GM23338 (cell line): Measurements from ENCODE around the gene AXL. TPM values are rescaled to one million over a fixed set of nuclear protein-coding genes. Genes with fewer than 3 reads are reported as not detected.
"Not testable (repeated sequence)": the region's sequence is repeated elsewhere in the genome, so short reads cannot be mapped to it uniquely, and the experiment has no call there.

Source experiments
- ATAC-seq: fragments of 200-7000 bp; cut with Tn5 transposase; 3 replicates; pipeline ENCODE4 v1.9.1; 2020
- DNase-seq: peaks from one replicate; pipeline ENCODE4 v3.0.0-alpha.2; 2015; ENCODE audit warnings: low spot score
- H2AFZ ChIP-seq: fragments of 200-600 bp; sonication (generic); 2 replicates; pipeline ENCODE4 v1.8.0; 2016; ENCODE audit warnings: antibody characterized with exemption, mild to moderate bottlenecking, moderate library complexity
- H3F3A ChIP-seq: fragments of 200-600 bp; sonication (generic); replicated peaks from 2 replicates; pipeline ENCODE4 v1.8.0; 2017; ENCODE audit warnings: antibody characterized with exemption, mixed run types, low read depth
- H3K27ac ChIP-seq: fragments of 200-600 bp; sonication (generic); 2 replicates; pipeline ENCODE4 v1.6.1; 2016; ENCODE audit warnings: low read depth
- H3K27me3 ChIP-seq: fragments of 200-600 bp; sonication (generic); 2 replicates; pipeline ENCODE4 v1.8.0; 2016; ENCODE audit warnings: mild to moderate bottlenecking, mixed run types, moderate library complexity; ENCODE audit not compliant: insufficient read depth
- H3K36me3 ChIP-seq: fragments of 200-600 bp; sonication (generic); 2 replicates; pipeline ENCODE4 v1.8.0; 2016; ENCODE audit warnings: mild to moderate bottlenecking; ENCODE audit not compliant: insufficient read depth
- H3K4me1 ChIP-seq: fragments of 200-600 bp; sonication (generic); 2 replicates; pipeline ENCODE4 v1.8.0; 2016; ENCODE audit warnings: mild to moderate bottlenecking, moderate library complexity; ENCODE audit not compliant: insufficient read depth
- H3K4me2 ChIP-seq: fragments of 200-600 bp; sonication (generic); 2 replicates; pipeline ENCODE4 v1.7.1; 2017; ENCODE audit warnings: mixed run types
- H3K4me3 ChIP-seq: fragments of 200-600 bp; sonication (generic); 2 replicates; pipeline ENCODE4 v1.6.1; 2016; ENCODE audit warnings: mixed run types
- H3K79me2 ChIP-seq: fragments of 200-600 bp; sonication (generic); replicated peaks from 2 replicates; pipeline ENCODE4 v1.8.0; 2017; ENCODE audit warnings: mild to moderate bottlenecking; ENCODE audit not compliant: insufficient read depth
- H3K9me2 ChIP-seq: fragments of 200-600 bp; sonication (generic); 2 replicates; pipeline ENCODE4 v1.8.0; 2017; ENCODE audit not compliant: insufficient read depth
- H4K20me1 ChIP-seq: fragments of 200-600 bp; sonication (generic); replicated peaks from 2 replicates; pipeline ENCODE4 v1.8.0; 2017; ENCODE audit warnings: mild to moderate bottlenecking; ENCODE audit not compliant: insufficient read depth
- H3K27ac Mint-ChIP-seq: 2 replicates; pipeline ENCODE4 v1.8.0; 2020; ENCODE audit warnings: inconsistent platforms, mild to moderate bottlenecking, moderate library complexity, mixed read lengths
- H3K27me3 Mint-ChIP-seq: 3 replicates; pipeline ENCODE4 v1.8.0; 2022; ENCODE audit warnings: low read depth, mild to moderate bottlenecking, moderate library complexity, mixed read lengths, inconsistent platforms; ENCODE audit not compliant: insufficient read depth, poor library complexity
- H3K36me3 Mint-ChIP-seq: 3 replicates; pipeline ENCODE4 v1.8.0; 2021; ENCODE audit warnings: low read depth, mild to moderate bottlenecking, inconsistent platforms, moderate library complexity, mixed read lengths
- H3K4me1 Mint-ChIP-seq: 3 replicates; pipeline ENCODE4 v1.8.0; 2020; ENCODE audit warnings: mild to moderate bottlenecking, inconsistent platforms, mixed read lengths
- H3K4me3 Mint-ChIP-seq: 3 replicates; pipeline ENCODE4 v1.8.0; 2021; ENCODE audit warnings: moderate library complexity, mild to moderate bottlenecking, inconsistent platforms, mixed read lengths
- H3K9me3 Mint-ChIP-seq: 3 replicates; pipeline ENCODE4 v1.8.0; 2020; ENCODE audit warnings: moderate library complexity, mild to moderate bottlenecking, inconsistent platforms, mixed read lengths
- CREB1 ChIP-seq: fragments of 250-450 bp; sonication (Bioruptor Pico); IDR thresholded peaks from 2 replicates; pipeline ENCODE4 v1.5.0; 2020; ENCODE audit warnings: low read depth, mild to moderate bottlenecking, moderate library complexity
- EZH2phosphoT487 ChIP-seq: fragments of 200-600 bp; sonication (generic); IDR thresholded peaks from one replicate; pipeline ENCODE4 v1.8.1; 2018; ENCODE audit warnings: antibody characterized with exemption; ENCODE audit not compliant: unreplicated experiment
- POLR2AphosphoS5 ChIP-seq: IDR thresholded peaks from 2 replicates; pipeline ENCODE4 v1.6.1; 2016; ENCODE audit warnings: antibody characterized with exemption, low read depth
- ZNF462 ChIP-seq: fragments of 250-450 bp; sonication (Bioruptor Pico); IDR thresholded peaks from 2 replicates; pipeline ENCODE4 v1.5.0; 2020; ENCODE audit warnings: mild to moderate bottlenecking, moderate library complexity
- polyA plus RNA-seq: library from polyadenylated mRNA; unstranded; fragments of >200 nt; fragmentation: Nextera tagmentation; extraction: Ambion mirVana; gene quantifications from 2 replicates; pipeline ENCODE4 v1.2.1, GENCODE V29; 2016
- total RNA-seq: library from RNA; depleted of rRNA; stranded (reverse); fragments of >200 nt; shearing (Covaris generic); gene quantifications from 2 replicates; pipeline ENCODE4 v1.2.3, GENCODE V29; 2014

AXL gene
- total and polyA plus RNA-seq, 2 experiments from 2014 or later, result 9.0 to 28.4 TPM

DNA sequence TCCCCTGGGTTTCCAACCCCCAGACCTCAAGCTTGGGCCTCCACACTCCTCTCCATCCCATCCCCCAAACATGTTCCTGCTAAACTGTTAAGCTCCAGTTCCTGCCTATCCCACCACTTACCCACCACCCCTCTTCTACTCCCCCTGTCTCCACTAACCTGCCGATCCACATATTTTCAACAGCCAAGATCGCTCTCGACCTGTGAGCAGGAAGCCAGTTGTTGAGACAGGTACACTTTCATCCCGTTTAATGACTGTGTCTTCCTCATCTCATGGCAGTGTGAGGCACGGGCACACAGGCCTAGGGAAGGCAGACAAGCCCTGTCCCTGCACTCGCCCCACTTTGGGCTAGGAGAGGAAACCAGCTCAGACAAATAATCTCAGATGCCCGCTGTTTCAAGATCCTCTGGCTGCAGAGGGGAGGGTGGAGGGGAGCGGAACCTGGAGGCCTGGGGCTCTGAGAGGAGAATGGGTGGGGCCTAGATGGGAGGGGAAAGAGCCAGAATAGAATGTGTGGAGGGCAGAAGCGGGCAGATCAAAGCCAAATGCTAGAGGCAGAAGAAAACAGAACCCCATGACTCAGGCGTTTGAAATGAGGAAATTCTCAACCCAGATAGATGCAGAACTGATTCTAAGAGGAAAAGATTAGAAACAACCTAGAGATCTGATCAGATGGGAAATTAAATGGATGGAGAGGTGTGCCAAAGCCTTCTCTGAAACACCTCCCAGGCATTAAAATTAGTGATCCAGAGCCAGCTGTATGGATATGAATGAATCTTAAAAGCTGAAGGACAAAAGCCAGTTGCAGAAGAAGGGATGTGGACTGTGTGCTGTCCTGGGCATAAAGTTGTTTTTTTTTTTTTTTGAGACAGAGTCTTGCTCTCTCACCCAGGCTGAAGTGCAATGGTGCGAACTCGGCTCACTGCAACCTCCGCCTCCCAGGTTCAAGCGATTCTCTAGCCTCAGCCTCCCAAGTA, 42.9 kb upstream of the AXL start:
- no peaks in the 10 kb centered on the region for H3K36me3 ChIP-seq
- no peaks in the 10 kb centered on the region for H4K20me1 ChIP-seq
- H3K4me1 Mint-ChIP-seq, result peaks cover 33% of the 10 kb centered on the region
- ATAC-seq (peak; percentile 92), DNase-seq (peak; percentile 96)
- peak overlapping the region; percentile 19; the same call in 1 of the 2 replicates for H2AFZ ChIP-seq
- H3K4me3 Mint-ChIP-seq, result peak overlapping the region; percentile 62
- no peaks in the 10 kb centered on the region for H3K27me3 Mint-ChIP-seq
- peak overlapping the region; percentile 98 for H3K27ac ChIP-seq
- H3K27me3 ChIP-seq, result no peaks in the 10 kb centered on the region
- peaks cover 5% of the 10 kb centered on the region for H3K36me3 Mint-ChIP-seq
- no peaks in the 10 kb centered on the region for H3K9me2 ChIP-seq
- H3K79me2 ChIP-seq, result peaks cover 8% of the 10 kb centered on the region; the same call in 1 of the 2 replicates
- peaks cover 24% of the 10 kb centered on the region for H3K4me1 ChIP-seq
- peak overlapping the region; percentile 94 for H3K27ac Mint-ChIP-seq
- H3K9me3 Mint-ChIP-seq, result peaks cover 10% of the 10 kb centered on the region; the same call in 2 of the 3 replicates
- H3K4me3 ChIP-seq, result peak overlapping the region; percentile 52
- no peak for TF ChIP-seq CREB1
- peak; percentile 60 for TF ChIP-seq POLR2AphosphoS5
- H3K4me2 ChIP-seq, result peak overlapping the region; percentile 77
- H3F3A ChIP-seq, result peaks cover 8% of the 10 kb centered on the region; the same call in 1 of the 2 replicates

DNA sequence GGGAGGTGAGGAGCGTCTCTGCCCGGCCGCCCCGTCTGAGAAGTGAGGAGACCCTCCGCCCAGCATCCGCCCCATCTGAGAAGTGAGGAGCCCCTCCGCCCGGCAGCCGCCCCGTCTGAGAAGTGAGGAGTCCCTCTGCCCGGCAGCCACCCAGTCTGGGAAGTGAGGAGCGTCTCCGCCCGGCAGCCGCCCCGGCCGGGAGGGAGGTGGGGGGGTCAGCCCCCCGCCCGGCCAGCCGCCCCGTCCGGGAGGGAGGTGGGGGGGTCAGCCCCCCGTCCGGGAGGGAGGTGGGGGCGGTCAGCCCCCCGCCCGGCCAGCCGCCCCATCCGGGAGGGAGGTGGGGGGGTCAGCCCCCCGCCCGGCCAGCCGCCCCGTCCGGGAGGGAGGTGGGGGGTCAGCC, 38.9 kb upstream of the AXL start:
- not testable (repeated sequence) for ATAC-seq, H3K4me3 ChIP-seq, H3K9me2 ChIP-seq, H3K27ac ChIP-seq, H3K27me3 Mint-ChIP-seq, H3K4me2 ChIP-seq, H2AFZ ChIP-seq, H4K20me1 ChIP-seq, DNase-seq, H3K79me2 ChIP-seq, H3K4me3 Mint-ChIP-seq, H3K27ac Mint-ChIP-seq, H3K36me3 ChIP-seq, H3K36me3 Mint-ChIP-seq, H3K27me3 ChIP-seq
- peaks cover 10% of the 10 kb centered on the region; the same call in 2 of the 3 replicates for H3K9me3 Mint-ChIP-seq
- Histone ChIP-seq H3F3A (peaks cover 12% of the 10 kb centered on the region; the same call in 1 of the 2 replicates), H3K4me1 (peaks cover 17% of the 10 kb centered on the region)
- H3K4me1 Mint-ChIP-seq, result peaks cover 14% of the 10 kb centered on the region; the same call in 2 of the 3 replicates

GRCh38 chr19:41186971-41187883, 31.8 kb upstream of the AXL start:
- Histone ChIP-seq H3K4me3 (peak overlapping the region; percentile 31; the same call in 1 of the 2 replicates), H3K27me3 (no peaks in the 10 kb centered on the region), H2AFZ (no peak overlapping the region), H3K4me2 (peak overlapping the region; percentile 56), H3K36me3 (no peaks in the 10 kb centered on the region), H3K9me2 (no peaks in the 10 kb centered on the region), H3F3A (peaks cover 18% of the 10 kb centered on the region), H3K4me1 (peaks cover 46% of the 10 kb centered on the region), H3K27ac (peak overlapping the region; percentile 97), H3K79me2 (peaks cover 12% of the 10 kb centered on the region), H4K20me1 (no peaks in the 10 kb centered on the region)
- H3K9me3 Mint-ChIP-seq, result peaks cover 4% of the 10 kb centered on the region; the same call in 1 of the 3 replicates
- peak; percentile 59; the same call in 1 of the 2 replicates for TF ChIP-seq ZNF462
- no peak for TF ChIP-seq EZH2phosphoT487
- H3K27ac Mint-ChIP-seq, result peak overlapping the region; percentile 91
- DNase-seq (peak; percentile 55), ATAC-seq (peak; percentile 30)
- H3K36me3 Mint-ChIP-seq, result no peaks in the 10 kb centered on the region
- no peak overlapping the region; the same call in 2 of the 3 replicates for H3K4me3 Mint-ChIP-seq
- H3K4me1 Mint-ChIP-seq, result peaks cover 45% of the 10 kb centered on the region
- peaks cover 12% of the 10 kb centered on the region for H3K27me3 Mint-ChIP-seq
